Neural cell (in vitro differentiated cells): ENCODE results near the gene RAC3. TPM values are rescaled to one million over a fixed set of nuclear protein-coding genes. Genes with fewer than 3 reads are reported as not detected.

Source experiments
- H2AFZ ChIP-seq: fragments of 200-600, 300-800 bp; sonication (generic), shearing (Covaris generic); 2 replicates; pipeline ENCODE4 v1.6.0; 2014; ENCODE audit warnings: low read depth, mild to moderate bottlenecking, antibody characterized with exemption, low read length, moderate library complexity
- H3F3A ChIP-seq: fragments of 200-600 bp; shearing (Covaris generic); 2 replicates; pipeline ENCODE4 v1.6.1; 2016; ENCODE audit warnings: mild to moderate bottlenecking, moderate library complexity, mixed read lengths, antibody characterized with exemption, low read length; ENCODE audit not compliant: insufficient read depth, poor library complexity, severe bottlenecking
- H3K27ac ChIP-seq: fragments of 200-600, 300-800 bp; sonication (generic), shearing (Covaris generic); 2 replicates; pipeline ENCODE4 v1.5.1; 2014; ENCODE audit warnings: mild to moderate bottlenecking, low read length, moderate library complexity
- H3K27me3 ChIP-seq: fragments of 300-800, 200-600 bp; sonication (generic), shearing (Covaris generic); 2 replicates; pipeline ENCODE4 v1.6.0; 2014; ENCODE audit warnings: mild to moderate bottlenecking, low read depth, low read length, moderate library complexity; ENCODE audit not compliant: insufficient read depth
- H3K36me3 ChIP-seq: fragments of 300-800, 200-600 bp; sonication (generic), shearing (Covaris generic); 2 replicates; pipeline ENCODE4 v1.5.1; 2014; ENCODE audit warnings: mild to moderate bottlenecking, antibody characterized with exemption, low read length, moderate library complexity; ENCODE audit not compliant: insufficient read depth
- H3K4me2 ChIP-seq: fragments of 300-800, 200-600 bp; sonication (generic), shearing (Covaris generic); 2 replicates; pipeline ENCODE4 v1.6.0; 2014; ENCODE audit warnings: mild to moderate bottlenecking, low read length
- H3K4me3 ChIP-seq: fragments of 300-800, 200-600 bp; sonication (generic), shearing (Covaris generic); 2 replicates; pipeline ENCODE4 v1.5.1; 2014; ENCODE audit warnings: mild to moderate bottlenecking, low read length, moderate library complexity
- H3K79me2 ChIP-seq: fragments of 200-600 bp; shearing (Covaris generic); replicated peaks from 2 replicates; pipeline ENCODE4 v1.6.0; 2014; ENCODE audit warnings: mild to moderate bottlenecking, low read length, moderate library complexity; ENCODE audit not compliant: insufficient read depth
- H3K9ac ChIP-seq: fragments of 300-800, 200-600 bp; sonication (generic), shearing (Covaris generic); 2 replicates; pipeline ENCODE4 v1.6.1; 2016; ENCODE audit warnings: mild to moderate bottlenecking, low read length, mixed read lengths
- H3K9me2 ChIP-seq: fragments of 200-600 bp; shearing (Covaris generic); 2 replicates; pipeline ENCODE4 v1.6.1; 2016; ENCODE audit warnings: mild to moderate bottlenecking, low read length, mixed read lengths; ENCODE audit not compliant: insufficient read depth
- H3K9me3 ChIP-seq: fragments of 200-600, 300-800 bp; sonication (generic), shearing (Covaris generic); 2 replicates; pipeline ENCODE4 v1.6.1; 2016; ENCODE audit warnings: mild to moderate bottlenecking, mixed run types, low read length, moderate library complexity, mixed read lengths
- H4K20me1 ChIP-seq: fragments of 200-600 bp; shearing (Covaris generic); 2 replicates; pipeline ENCODE4 v1.6.1; 2016; ENCODE audit warnings: mild to moderate bottlenecking, mixed run types; ENCODE audit not compliant: insufficient read depth
- EP300 ChIP-seq: fragments of 450-650 bp; conservative IDR thresholded peaks from 2 replicates; pipeline ENCODE4 v1.6.1; 2014; ENCODE audit warnings: antibody characterized with exemption, mild to moderate bottlenecking, moderate library complexity; ENCODE audit not compliant: poor library complexity, severe bottlenecking
- EZH2 ChIP-seq: fragments of 200-600, 300-800 bp; shearing (Covaris generic), sonication (generic); IDR thresholded peaks from 2 replicates; pipeline ENCODE4 v1.6.1; 2014; ENCODE audit warnings: antibody characterized with exemption, low read length, borderline replicate concordance, mild to moderate bottlenecking; ENCODE audit not compliant: insufficient read depth, poor library complexity, severe bottlenecking
- MXI1 ChIP-seq: fragments of 450-650 bp; conservative IDR thresholded peaks from 2 replicates; pipeline ENCODE4 v1.6.1; 2014; ENCODE audit warnings: antibody characterized with exemption, mild to moderate bottlenecking; ENCODE audit not compliant: poor library complexity, severe bottlenecking
- POLR2AphosphoS5 ChIP-seq: IDR thresholded peaks from 2 replicates; pipeline ENCODE4 v1.6.1; 2012
- RAD21 ChIP-seq: fragments of 450-650 bp; conservative IDR thresholded peaks from 2 replicates; pipeline ENCODE4 v1.6.1; 2014; ENCODE audit warnings: antibody characterized with exemption, mild to moderate bottlenecking, moderate library complexity
- SMC3 ChIP-seq: fragments of 450-650 bp; conservative IDR thresholded peaks from 2 replicates; pipeline ENCODE4 v1.6.1; 2014; ENCODE audit warnings: antibody characterized with exemption, mild to moderate bottlenecking, moderate library complexity; ENCODE audit not compliant: poor library complexity
- TAF1 ChIP-seq: IDR thresholded peaks from 2 replicates; pipeline ENCODE4 v1.6.1; 2012; ENCODE audit warnings: low read depth
- polyA plus RNA-seq: library from polyadenylated mRNA; depleted of rRNA; stranded (reverse); fragments of >200 nt; gene quantifications from 2 replicates; pipeline ENCODE4 v1.2.3, GENCODE V29; 2014
- TF ChIP-seq, protein P1 (sequence below): IDR thresholded peaks from 2 replicates; pipeline ENCODE4 v1.6.1; 2012; ENCODE audit warnings: borderline replicate concordance
- TF ChIP-seq, protein P2 (sequence below): fragments of 450-650 bp; IDR thresholded peaks from 2 replicates; pipeline ENCODE4 v1.5.1; 2014; ENCODE audit warnings: antibody characterized with exemption, mild to moderate bottlenecking, moderate library complexity; ENCODE audit not compliant: poor library complexity, severe bottlenecking

Gene RAC3
- polyA plus RNA-seq, 1 donor from 2014 or later, result 211 TPM

DNA sequence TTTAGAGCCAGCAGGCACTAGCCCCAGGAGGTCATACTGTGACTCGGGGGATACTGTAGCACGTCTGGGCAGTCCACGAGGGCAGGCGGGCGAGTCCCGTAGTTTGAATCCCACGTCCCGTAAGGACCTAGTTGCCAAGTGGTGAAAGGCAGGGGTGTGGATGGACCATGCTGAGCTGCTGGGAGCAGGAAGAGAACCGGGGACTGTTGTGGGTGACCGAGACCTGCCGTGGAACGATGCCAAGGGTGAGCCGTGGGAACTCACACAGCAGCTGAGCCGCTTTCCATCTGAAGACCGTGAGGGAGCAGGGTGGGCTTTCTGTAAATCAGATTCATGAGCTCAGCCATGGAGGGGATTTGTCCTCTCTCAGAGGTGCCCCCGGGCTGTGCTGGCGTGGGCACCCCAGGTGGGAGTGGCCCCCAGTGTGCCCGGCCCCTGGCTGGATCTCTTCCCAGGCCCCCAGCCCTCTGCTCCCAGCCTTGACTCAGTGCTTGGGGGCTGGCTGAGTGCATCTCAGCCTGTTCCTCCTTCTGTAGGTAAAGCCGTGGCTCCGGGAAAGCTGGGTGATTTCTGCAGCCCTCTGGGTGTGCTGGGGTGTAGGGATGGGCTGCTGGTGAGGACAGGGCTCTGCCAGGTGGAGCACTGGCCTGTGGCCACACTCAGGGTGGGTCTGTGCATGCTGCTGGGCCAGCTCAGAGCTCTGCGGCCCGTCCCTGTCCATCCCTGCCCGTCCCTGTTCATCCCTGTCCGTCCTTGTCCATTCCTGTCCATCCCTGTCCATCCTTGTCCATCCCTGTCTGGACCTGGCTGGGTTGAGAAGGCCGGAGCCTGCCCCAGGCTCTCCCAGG lies 40.4 kb upstream of the RAC3 start:
- Histone ChIP-seq H3K9me2 (no peaks in the 10 kb centered on the region), H3K36me3 (no peaks in the 10 kb centered on the region), H3K79me2 (no peaks in the 10 kb centered on the region), H3K9me3 (no peaks in the 10 kb centered on the region), H2AFZ (no peak overlapping the region), H4K20me1 (no peaks in the 10 kb centered on the region), H3K27me3 (no peaks in the 10 kb centered on the region), H3F3A (no peaks in the 10 kb centered on the region), H3K9ac (no peak overlapping the region), H3K4me2 (no peak overlapping the region), H3K27ac (no peak overlapping the region), H3K4me3 (no peak overlapping the region)
- TF ChIP-seq, protein P1, sequence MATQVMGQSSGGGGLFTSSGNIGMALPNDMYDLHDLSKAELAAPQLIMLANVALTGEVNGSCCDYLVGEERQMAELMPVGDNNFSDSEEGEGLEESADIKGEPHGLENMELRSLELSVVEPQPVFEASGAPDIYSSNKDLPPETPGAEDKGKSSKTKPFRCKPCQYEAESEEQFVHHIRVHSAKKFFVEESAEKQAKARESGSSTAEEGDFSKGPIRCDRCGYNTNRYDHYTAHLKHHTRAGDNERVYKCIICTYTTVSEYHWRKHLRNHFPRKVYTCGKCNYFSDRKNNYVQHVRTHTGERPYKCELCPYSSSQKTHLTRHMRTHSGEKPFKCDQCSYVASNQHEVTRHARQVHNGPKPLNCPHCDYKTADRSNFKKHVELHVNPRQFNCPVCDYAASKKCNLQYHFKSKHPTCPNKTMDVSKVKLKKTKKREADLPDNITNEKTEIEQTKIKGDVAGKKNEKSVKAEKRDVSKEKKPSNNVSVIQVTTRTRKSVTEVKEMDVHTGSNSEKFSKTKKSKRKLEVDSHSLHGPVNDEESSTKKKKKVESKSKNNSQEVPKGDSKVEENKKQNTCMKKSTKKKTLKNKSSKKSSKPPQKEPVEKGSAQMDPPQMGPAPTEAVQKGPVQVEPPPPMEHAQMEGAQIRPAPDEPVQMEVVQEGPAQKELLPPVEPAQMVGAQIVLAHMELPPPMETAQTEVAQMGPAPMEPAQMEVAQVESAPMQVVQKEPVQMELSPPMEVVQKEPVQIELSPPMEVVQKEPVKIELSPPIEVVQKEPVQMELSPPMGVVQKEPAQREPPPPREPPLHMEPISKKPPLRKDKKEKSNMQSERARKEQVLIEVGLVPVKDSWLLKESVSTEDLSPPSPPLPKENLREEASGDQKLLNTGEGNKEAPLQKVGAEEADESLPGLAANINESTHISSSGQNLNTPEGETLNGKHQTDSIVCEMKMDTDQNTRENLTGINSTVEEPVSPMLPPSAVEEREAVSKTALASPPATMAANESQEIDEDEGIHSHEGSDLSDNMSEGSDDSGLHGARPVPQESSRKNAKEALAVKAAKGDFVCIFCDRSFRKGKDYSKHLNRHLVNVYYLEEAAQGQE, result no peak
- TF ChIP-seq RAD21, result no peak
- TF ChIP-seq EZH2, result no peak

DNA sequence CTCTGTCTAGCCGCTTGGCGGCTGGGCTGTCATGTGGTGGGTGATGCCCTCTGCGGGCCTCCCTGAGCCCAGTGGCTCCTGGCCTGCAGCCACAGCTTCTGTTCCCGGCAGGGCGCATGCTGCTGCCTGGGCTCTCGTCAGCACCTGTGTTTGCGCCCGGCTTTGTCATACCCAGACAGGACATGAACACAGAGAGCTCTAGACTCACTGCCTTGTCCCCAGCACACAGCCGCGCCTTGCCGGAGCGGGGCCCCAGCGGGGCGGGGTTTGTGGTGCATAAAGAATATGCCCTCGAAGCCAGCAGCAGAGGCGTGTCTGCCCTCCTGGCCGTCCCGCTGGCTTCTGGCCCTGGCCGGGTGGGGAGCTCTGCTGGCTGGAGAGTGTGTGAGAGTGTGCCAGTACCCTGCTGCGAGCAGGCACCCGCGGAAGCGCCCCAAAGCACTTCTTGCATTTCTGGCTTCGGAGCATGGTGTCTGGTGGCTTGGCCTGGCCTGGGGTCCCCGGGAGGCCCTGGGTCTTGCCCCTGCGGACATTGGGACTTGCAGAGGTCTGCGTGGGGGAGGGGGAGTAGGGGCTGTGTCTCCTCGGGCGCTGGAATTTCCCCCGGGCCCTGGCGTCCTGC lies 39.7 kb upstream of the RAC3 start:
- H2AFZ ChIP-seq, result no peak overlapping the region
- no peak overlapping the region for H3K9ac ChIP-seq
- H3K4me2 ChIP-seq, result no peak overlapping the region
- no peak for TF ChIP-seq RAD21
- no peak for TF ChIP-seq EP300
- TF ChIP-seq, protein P2, sequence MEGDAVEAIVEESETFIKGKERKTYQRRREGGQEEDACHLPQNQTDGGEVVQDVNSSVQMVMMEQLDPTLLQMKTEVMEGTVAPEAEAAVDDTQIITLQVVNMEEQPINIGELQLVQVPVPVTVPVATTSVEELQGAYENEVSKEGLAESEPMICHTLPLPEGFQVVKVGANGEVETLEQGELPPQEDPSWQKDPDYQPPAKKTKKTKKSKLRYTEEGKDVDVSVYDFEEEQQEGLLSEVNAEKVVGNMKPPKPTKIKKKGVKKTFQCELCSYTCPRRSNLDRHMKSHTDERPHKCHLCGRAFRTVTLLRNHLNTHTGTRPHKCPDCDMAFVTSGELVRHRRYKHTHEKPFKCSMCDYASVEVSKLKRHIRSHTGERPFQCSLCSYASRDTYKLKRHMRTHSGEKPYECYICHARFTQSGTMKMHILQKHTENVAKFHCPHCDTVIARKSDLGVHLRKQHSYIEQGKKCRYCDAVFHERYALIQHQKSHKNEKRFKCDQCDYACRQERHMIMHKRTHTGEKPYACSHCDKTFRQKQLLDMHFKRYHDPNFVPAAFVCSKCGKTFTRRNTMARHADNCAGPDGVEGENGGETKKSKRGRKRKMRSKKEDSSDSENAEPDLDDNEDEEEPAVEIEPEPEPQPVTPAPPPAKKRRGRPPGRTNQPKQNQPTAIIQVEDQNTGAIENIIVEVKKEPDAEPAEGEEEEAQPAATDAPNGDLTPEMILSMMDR, result no peak
- no peak for TF ChIP-seq EZH2
- TF ChIP-seq MXI1, result no peak
- no peak for TF ChIP-seq TAF1
- no peak for TF ChIP-seq SMC3
- TF ChIP-seq POLR2AphosphoS5, result no peak
- TF ChIP-seq, protein P1, result no peak
- no peak overlapping the region for H3K4me3 ChIP-seq
- no peaks in the 10 kb centered on the region for H3F3A ChIP-seq
- H4K20me1 ChIP-seq, result no peaks in the 10 kb centered on the region
- H3K79me2 ChIP-seq, result no peaks in the 10 kb centered on the region
- H3K9me2 ChIP-seq, result no peaks in the 10 kb centered on the region
- no peaks in the 10 kb centered on the region for H3K9me3 ChIP-seq
- no peak overlapping the region for H3K27ac ChIP-seq
- no peaks in the 10 kb centered on the region for H3K27me3 ChIP-seq
- H3K36me3 ChIP-seq, result no peaks in the 10 kb centered on the region
